ENCODE results near the gene GPR42. TPM values are rescaled to one million over a fixed set of nuclear protein-coding genes. Genes with fewer than 3 reads are reported as not detected.
"Not testable (repeated sequence)": the region's sequence is repeated elsewhere in the genome, so short reads cannot be mapped to it uniquely, and the experiment has no call there.

GPR42 gene
- total RNA-seq, 2 donors from 2014 or later = not detected

DNA sequence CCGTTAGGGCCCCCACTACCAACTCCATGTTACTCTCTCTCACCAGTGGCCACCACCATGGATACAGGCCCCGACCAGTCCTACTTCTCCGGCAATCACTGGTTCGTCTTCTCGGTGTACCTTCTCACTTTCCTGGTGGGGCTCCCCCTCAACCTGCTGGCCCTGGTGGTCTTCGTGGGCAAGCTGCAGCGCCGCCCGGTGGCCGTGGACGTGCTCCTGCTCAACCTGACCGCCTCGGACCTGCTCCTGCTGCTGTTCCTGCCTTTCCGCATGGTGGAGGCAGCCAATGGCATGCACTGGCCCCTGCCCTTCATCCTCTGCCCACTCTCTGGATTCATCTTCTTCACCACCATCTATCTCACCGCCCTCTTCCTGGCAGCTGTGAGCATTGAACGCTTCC, 12.0 kb upstream of the GPR42 start:
- DNase-seq, ATAC-seq: not testable (repeated sequence)
- intact Hi-C loops (cut with DNase I, micrococcal nuclease) = loop anchor here in 1 of 2 donors (10.0 kb wide), 1 partner anchor 136 kb away; the partner anchor contains the start of gene KRTDAP

DNA sequence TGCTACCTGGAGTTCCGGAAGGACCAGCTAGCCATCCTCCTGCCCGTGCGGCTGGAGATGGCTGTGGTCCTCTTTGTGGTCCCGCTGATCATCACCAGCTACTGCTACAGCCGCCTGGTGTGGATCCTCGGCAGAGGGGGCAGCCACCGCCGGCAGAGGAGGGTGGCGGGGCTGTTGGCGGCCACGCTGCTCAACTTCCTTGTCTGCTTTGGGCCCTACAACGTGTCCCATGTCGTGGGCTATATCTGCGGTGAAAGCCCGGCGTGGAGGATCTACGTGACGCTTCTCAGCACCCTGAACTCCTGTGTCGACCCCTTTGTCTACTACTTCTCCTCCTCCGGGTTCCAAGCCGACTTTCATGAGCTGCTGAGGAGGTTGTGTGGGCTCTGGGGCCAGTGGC, 11.5 kb upstream of the GPR42 start:
- intact Hi-C loops (cut with DNase I, micrococcal nuclease) = loop anchor here in 1 of 2 donors (10.0 kb wide), 1 partner anchor 135 kb away; the partner anchor contains the start of gene KRTDAP
- not testable (repeated sequence) for DNase-seq, ATAC-seq

DNA sequence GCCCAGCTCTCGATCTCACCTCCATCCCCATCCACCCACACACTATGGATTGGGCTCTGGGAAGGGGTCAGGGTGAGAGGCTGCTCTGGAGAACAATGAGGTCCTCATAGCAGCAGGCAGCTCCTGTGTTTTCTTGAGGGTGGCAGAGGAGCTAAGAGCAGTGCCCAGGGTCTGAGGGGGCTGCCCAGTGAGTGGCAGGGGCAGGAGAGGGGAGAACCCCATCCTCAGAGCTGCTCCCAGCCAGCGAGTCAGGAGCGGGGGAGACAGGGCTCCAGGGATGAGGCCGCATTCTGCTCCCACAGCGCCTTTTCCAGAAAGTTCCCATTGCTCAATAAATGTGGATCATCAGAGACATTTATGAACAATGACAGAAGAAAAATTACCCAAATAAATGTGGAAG, 10.8 kb upstream of the GPR42 start:
- intact Hi-C loops (cut with DNase I, micrococcal nuclease); DNase-seq; ATAC-seq: not testable (repeated sequence)

DNA sequence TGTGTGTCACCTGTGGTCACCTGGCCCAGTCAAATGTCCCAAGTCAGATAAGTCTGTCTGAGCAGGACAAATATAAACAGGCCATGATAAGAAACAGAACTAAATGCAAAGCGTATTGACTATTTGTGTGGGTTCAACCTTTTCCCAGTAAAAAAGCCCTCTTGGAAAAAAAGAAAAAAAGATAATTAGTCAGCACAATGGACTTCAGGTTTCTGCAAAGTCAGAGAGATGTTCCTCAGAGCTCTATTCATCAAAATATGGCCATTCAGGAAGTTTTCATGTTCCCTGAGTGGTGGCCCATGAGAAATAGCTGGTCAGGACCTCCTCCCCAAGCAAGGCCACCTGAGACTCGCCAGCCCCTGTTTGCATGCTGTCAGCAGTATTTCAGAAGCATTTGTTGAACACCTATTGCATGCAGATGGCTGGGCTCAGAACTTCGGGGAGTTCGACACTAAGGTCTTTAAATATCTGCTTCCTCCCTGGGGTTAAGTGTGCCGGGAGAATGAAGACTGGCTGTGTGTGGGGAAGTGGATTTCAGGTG, 9.9 kb upstream of the GPR42 start:
- intact Hi-C loops (cut with DNase I, micrococcal nuclease) = no loop called here
- DNase-seq (no peak), ATAC-seq (no peak)

DNA sequence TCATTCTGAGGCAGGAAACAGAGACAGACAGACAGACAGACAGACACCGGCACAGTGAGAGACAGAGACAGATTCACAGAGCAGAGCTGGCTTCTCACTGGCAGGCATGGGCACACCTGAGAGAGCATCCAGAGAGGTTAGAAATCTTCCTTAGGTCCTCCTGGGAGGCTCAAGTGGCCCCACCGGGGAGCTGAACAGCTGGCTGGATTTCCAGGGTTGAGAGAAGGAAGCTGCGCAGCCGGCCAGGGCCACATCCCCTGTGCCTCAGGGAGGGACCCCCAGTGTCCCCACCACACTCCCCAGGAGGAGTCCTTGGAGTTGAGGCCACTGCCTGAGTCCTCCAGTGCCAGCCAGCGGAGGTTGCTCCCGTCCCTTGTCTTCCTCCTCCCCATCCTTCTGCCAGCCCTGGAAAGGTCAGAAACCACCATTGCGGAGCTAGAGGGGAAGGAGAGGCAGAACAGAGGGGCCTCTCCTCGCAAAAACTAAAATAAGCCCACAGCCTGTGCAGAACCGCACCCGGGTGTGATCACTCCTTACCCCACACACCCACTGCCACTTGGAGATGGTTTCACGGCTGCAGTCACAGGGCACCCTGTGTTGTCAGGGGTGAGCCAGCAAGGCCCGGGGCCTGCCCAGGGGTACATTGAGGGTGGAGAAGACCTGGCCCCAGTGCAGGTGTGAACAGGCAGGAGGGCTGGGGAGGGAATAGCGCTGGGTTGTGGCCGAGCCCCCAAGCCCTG, 8.4 kb upstream of the GPR42 start:
- ATAC-seq = no peak
- DNase-seq = no peak
- intact Hi-C loops (cut with DNase I, micrococcal nuclease) = no loop called here

DNA sequence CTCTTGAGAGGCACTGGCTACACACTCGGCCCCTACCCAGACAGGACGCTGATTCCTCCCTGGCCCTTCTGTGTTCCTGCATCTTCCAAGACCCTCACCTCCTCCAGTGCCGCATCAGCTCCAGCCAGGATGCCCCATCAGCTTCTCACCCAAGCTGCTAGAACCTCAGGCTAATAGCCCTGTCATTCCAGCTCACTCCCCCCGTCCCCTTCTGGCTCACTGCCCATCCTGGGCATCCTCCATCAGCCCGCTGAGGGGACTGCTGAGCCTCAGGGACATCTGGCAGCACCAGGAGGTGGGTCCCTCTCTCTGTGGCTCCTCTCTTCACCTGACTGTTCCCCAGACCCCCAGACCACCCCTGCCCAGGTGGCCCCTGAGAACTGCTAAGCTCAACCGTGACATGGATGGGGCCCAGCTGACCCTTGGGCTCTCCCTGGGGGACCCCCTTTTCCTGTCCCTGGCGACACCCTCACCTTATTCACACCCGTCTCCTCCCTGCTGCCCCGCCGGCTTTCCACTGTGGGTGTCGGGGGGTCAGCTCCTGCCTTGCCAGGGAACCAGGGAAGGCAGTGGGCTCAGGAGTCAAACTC, 7.8 kb upstream of the GPR42 start:
- ATAC-seq = no peak
- no peak for DNase-seq
- intact Hi-C loops (cut with DNase I, micrococcal nuclease) = no loop called here

DNA sequence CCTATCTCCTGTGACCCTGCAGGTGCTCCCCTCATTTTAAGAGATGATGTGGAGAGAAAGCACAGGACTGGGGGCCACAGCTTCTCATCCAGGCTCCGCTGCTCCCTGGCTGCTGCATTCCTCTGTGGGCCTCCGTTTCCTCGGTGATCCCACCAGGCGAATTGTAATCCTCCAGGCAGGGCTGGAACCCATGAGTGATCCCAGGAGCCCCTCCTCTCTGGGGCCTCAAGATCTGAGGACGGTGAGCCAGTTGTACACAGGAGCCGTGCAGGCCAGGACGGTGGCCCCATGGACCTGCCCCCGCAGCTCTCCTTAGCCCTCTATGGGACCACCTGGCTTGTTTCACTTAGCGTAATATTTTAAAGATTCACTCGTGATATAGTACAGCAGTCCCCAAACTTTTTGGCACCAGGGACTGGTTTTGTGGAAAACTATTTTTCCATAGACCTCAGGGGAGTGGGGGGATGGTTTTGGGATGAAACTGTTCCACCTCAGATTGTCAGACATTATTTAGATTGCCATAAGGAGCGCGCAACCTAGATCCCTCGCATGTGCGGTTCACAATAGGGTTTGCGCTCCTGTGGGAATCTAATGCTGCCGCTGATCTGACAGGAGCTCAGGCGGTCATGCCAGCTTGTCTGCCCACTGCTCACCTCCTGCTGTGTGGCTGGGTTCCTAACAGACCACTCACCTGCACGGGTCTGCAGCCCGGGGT, 7.0 kb upstream of the GPR42 start:
- no peak for DNase-seq
- intact Hi-C loops (cut with DNase I, micrococcal nuclease) = no loop called here
- no peak for ATAC-seq

DNA sequence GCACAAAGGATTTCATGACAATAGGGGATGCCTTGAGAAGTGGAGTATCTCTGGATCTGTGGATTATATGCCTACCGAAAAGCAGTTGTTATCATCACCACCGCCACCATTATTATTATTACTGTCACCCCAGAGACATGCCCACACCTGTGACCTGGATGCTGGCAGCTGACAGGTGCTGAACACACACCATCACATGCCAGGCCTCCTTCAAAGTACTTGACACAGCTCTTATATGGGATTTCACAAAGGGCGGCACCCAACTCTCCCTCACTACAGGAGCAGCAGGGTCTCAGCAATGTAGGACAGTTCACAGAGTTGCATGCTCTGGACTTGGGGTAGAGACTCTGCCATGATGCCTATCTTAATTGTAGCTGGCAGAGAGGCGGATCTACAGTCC, 5.6 kb upstream of the GPR42 start:
- DNase-seq (no peak), ATAC-seq (no peak)
- intact Hi-C loops (cut with DNase I, micrococcal nuclease) = no loop called here

DNA sequence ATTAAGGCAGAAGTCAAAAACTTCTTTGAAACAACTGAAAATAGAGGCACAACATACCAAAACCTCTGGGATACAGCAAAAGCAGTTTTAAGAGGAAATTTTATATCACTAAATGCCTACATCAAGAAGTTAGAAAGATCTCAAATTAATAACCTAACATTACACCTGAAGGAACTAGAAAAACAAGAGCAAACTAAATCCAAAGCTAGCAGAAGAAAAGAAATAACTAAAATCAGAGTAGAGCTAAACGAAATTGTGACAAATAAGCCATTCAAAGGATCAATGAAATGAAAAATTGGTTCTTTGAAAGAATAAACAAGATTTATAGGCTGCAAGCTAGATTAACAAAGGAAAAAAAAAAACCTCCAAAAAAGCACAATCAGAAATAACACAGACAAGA, 2.5 kb upstream of the GPR42 start:
- intact Hi-C loops (cut with DNase I, micrococcal nuclease) = no loop called here

DNA sequence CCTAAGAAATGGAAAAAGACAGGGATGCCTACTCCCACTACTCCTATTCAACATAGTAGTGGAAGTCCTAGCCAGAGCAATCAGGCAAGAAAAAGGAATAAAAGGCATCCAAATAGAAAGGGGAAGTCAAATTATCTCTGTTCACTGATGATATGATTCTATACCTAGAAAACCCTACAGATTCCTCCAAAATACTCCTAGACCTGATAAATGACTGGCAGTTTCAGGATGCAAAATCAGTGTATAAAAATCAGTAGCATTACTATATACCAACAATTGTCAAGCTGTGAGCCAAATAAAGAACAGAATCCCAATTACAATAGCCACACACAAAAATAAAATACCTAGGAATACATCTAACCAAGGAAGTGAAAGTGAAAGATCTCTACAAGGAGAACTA, 1.3 kb upstream of the GPR42 start:
- no peak for ATAC-seq
- DNase-seq = no peak
- intact Hi-C loops (cut with DNase I, micrococcal nuclease) = no loop called here

More for the DNA sequence above, 2.5 kb upstream of the GPR42 start:
- DNase-seq (no peak), ATAC-seq (no peak)

DNA sequence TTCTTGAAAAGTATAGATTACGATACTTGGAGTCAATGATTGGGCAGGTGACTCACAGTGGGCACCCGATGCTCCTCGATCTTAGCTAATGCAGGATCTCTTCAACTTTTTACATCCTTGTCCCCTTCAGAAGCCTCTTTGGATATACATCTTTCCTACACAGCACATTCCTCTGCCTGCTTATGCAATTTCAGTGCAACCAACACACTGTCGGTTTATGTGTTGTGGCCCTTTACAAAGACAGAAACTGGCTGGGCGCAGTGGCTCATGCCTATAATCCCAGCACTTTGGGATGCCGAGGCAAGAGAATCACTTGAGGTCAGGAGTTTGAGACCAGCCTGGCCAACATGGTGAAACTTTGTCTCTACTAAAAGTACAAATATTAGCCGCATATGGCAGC, 2.6 kb downstream of the GPR42 start:
- intact Hi-C loops (cut with DNase I, micrococcal nuclease) = no loop called here
- DNase-seq (no peak), ATAC-seq (no peak)

DNA sequence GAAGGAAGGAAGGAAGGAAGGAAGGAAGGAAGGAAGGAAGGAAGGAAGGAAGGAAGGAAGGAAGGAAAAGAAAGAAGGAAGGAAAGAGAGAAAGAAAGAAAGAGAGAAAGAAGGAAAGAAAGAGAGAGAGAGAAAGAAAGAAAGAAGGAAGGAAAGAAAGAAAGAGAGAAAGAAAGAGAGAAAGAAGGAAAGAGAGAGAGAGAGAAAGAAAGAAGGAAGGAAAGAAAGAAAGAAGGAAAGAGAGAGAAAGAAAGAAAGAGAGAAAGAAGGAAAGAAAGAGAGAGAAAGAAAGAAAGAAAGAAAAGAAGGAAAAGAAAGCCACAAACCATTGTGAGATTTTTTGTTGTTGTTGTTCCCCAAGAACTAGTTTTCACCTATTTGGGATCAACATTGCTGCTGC, 3.2 kb downstream of the GPR42 start:
- ATAC-seq; DNase-seq; intact Hi-C loops (cut with DNase I, micrococcal nuclease): not testable (repeated sequence)

DNA sequence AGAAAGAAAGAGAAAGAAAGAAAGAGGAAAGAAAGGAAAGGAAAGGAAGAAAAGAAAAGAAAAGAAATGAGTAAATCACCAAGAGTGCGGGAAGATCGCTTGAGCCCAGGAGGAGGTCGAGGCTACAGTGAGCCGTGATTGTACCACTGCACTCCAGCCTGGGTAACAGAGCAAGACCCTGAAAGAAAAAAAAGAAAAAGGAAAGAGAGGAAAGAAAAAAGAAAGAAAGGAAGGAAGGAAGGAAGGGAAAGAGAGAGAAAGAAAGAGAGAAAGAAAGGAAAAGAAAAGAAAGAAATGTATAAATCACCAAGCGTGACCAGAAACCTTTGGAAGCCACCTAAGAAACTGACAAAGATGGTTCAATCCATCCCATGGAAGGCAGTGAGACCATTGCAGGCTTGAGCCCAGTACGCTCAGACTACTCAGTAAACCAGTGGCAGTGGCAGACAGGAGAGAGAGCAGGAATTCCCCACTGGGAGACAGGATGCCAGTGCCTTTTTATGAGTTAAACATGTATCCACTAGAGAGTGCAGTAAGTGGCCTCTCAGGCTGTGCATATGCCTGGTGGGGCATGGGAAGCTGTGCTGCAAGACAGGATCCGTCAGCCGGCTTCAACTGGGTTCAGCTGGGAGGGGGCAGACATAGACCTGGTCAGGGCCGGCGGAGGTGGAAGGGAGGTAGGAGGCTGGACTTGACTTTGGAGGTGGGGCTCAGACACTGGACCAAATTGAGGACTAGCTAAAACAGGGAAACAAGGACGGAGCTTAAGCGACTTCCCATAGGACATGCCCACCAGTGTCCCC, 4.8 kb downstream of the GPR42 start:
- intact Hi-C loops (cut with DNase I, micrococcal nuclease) = no loop called here
- ATAC-seq = no peak
- DNase-seq = no peak

DNA sequence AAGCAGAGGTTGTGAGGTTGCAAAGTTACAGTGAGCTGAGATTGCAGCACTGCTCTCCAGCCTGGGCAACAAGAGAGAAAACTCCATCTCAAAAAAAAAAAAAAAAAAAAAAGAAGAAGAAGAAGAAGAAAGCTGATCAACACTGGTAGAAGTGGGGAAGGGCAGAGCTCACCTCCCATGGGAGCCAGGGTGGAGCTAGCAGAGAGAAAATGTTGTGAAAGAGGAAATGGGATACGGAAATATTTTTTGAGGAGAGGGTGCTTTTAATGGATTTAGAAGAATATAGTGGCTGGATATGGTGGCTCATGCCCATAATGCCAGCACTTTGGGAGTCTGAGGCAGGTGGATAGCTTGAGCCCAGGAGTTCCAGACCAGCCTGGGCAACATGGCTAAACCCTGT, 6.8 kb downstream of the GPR42 start:
- DNase-seq (no peak), ATAC-seq (no peak)
- intact Hi-C loops (cut with DNase I, micrococcal nuclease) = no loop called here

DNA sequence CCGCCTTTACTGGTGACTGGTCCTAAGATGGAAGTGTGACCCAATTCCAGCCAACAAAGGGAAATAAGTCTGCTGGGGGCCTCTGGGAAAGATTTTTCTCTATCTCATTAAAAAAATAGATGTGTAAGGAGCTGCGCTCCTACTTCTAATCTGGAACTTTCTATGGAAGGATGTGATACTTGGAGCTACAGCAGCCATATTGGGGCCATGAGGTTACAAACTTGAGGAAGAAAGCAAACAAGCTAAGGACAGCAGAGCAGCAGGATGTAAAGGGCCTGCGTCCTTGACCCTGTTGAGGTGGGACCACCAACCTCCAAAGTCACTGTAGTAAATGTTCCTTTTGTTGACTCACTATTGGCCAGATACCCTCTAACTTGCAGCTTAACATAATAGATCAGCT, 7.5 kb downstream of the GPR42 start:
- DNase-seq = no peak
- no peak for ATAC-seq
- intact Hi-C loops (cut with DNase I, micrococcal nuclease) = no loop called here

DNA sequence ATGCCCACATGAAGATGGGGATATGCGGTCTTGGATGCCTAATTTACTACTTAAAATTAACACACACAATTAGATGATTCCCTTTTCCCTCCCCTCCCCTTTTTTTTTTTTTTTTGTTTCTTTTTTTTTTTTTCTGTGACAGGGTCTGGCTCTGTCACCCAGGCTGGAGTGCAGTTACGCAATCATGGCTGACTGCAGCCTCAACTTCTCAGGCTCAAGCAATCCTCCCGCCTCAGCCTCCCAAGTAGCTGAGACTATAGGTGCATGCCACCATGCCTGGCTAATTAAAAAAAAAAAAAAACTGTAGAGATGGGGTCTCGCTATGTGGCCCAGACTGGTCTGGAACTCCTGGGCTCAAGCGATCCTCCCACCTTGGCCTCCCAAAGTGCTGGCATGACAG, 8.7 kb downstream of the GPR42 start:
- DNase-seq; ATAC-seq; intact Hi-C loops (cut with DNase I, micrococcal nuclease): not testable (repeated sequence)

DNA sequence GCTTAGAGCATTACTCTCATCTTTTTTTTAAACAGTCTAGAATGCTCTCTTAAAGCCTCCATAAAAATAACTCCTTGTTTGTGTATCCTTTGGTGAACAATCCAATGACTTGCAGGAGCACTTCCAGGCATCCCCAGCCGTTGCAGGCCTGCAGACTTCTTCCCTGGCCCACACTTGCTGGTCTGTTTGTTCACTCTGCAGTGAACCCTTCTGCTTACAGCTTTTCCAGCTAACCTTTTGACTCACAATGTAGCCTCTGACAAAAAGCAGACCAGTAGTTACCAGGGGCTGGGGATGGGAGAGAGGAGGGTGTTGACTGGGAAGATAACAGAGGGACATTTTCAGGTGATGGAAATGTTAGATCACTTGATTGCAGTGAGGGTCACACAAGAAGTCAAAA, 9.1 kb downstream of the GPR42 start:
- ATAC-seq (peak; percentile 26), DNase-seq (no peak)
- intact Hi-C loops (cut with DNase I, micrococcal nuclease) = no loop called here

DNA sequence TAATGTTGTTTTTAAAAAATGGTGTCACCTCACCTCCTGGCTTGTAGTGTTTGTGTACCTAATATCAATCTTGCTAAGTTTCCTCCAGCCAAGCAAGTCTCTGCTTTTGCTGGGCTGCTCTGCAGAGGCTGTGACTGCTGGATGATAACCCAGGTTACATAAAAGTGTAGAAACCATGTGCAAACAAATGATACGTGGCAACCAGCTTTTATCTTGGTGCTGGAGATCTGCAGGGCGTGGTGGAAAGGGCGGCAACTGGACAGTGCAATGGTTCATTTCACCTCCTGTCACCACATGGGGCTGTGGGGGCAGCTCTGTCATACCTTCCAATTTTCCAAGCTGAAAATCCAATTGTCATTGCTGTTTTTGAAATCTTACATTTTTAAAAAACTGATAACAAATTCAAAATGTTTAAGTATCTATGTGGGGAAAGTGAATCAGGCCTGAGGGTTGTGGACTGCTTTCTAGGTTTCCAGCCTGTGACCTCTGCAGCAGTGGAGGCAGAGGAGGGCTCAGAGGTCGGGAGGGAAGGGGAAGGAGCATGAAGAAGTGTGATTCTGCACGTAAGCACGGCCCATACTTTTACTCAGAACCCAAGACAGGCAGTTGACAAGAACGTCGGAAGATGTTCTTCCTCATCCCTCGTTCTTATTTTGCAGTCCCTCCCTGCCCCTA, 9.7 kb downstream of the GPR42 start:
- DNase-seq (peak in 1 of 2 donors; percentile 41), ATAC-seq (peak; percentile 89)
- intact Hi-C loops (cut with DNase I, micrococcal nuclease) = no loop called here
